ENCODE results near the gene ISG15.
"Not testable (repeated sequence)": the region's sequence is repeated elsewhere in the genome, so short reads cannot be mapped to it uniquely, and the experiment has no call there.

ISG15 gene

DNA sequence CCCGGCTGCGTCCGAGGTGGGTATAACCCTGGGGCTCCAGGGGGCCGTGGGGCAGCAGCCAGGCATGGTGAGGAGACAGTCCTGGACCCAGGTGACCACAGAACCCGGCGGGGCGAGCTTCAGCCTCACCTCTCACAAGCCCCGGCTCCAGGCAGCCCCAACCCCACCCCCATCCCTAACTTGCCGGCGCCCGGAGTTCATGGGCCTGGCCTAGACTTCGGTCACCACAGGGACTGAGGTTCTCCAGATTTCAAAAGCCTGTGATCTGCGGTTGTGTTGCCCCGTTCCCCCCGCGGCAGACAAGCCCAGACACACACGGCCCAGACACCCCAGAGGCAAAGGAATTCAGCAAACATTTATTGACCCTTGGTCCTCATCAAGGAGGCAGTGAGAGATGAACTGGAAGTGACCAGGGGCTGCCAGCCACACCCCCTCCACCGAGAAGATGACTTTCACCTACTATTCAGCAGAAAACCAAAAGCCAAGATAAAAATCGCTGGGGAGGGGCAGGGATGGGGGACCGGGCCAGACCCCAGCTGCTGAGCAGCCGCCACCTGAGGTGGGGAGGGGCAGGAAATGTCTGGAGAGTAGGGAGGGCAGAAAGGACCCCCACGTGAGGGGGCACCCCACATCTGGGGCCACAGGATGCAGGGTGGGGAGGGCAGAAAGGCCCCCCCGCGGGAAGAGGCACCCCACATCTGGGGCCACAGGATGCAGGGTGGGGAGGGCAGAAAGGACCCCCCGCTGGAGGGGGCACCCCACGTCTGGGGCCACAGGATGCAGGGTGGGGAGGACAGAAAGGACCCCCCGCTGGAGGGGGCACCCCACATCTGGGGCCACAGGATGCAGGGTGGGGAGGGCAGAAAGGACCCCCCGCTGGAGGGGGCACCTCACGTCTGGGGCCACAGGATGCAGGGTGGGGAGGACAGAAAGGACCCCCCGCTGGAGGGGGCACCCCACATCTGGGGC is 17.3 kb upstream of the ISG15 start:
- DNase-seq (ENCODE audit: low spot score) = no peak

- no peak for DNase-seq (ENCODE audit: low spot score)
Measured at GRCh38 chr1:996851-997712, 16.2 kb upstream of the ISG15 start.

DNA sequence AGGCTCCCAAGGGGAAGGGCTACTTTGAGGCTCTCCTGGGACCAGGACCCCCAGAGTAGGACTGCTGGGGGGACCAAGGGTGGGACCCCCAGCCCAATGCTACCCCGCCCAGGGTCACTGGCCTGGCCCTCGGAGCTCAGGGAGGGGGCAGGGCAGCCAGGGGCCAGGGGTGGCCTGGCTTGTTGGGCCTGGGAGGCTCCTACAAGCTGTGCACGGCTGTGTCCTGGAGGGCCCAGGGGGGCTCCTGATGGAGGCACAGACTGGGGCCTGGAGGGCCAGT is 15.6 kb upstream of the ISG15 start:
- no peak for DNase-seq (ENCODE audit: low spot score)

- DNase-seq (ENCODE audit: low spot score) = no peak
Measured at GRCh38 chr1:997993-998744, 15.1 kb upstream of the ISG15 start.

DNA sequence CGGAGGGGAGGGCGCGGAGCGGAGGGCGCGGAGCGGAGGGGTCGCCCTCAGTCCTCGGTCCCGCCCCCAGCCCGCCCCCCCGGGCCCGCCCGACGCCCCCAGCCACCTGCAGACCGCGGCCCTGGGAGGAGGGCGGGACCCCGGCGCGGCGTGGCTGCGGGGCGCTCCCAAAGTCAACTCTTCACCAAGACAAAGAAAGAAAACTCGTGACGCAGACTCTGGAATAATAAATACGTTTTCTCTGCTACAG is 14.6 kb upstream of the ISG15 start:
- DNase-seq (ENCODE audit: low spot score) = no peak

DNA sequence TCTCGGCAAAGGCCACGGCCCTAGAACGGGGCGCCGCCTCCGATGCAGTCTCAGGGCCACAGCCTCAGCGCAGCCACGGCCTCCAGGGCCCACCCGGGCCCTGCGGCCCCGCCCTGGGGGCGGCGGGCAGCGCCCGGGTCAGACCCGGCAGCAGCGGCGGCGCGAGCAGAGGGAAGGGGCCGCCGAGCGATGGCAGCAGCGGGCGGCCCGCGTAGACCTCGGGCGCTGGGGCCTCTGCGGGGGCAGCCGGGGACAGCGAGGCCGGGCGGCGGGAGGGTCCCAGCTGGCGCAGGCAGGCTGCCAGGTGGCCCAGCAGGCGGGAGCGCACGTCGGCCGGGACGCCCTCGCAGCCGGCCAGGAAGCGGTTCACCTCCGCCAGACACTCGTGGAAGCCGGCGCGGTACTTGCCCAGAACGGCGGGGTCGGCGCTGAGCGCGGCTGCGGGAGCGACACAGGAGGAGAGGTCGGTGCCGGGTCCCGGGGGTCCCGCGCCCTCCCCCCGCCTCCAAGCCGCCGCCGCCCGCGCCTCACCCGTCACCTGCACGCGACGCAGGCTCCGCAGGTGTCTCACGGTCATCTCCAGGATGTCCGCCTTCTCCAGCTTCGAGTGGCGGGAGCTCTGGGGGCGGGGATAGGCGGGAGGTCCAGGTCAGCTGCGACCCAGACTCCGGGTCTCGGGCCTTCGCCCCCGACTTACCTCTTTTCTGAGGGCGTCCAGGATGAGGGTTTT is 14.1 kb upstream of the ISG15 start:
- peak; percentile 12 for DNase-seq (ENCODE audit: low spot score)

DNA sequence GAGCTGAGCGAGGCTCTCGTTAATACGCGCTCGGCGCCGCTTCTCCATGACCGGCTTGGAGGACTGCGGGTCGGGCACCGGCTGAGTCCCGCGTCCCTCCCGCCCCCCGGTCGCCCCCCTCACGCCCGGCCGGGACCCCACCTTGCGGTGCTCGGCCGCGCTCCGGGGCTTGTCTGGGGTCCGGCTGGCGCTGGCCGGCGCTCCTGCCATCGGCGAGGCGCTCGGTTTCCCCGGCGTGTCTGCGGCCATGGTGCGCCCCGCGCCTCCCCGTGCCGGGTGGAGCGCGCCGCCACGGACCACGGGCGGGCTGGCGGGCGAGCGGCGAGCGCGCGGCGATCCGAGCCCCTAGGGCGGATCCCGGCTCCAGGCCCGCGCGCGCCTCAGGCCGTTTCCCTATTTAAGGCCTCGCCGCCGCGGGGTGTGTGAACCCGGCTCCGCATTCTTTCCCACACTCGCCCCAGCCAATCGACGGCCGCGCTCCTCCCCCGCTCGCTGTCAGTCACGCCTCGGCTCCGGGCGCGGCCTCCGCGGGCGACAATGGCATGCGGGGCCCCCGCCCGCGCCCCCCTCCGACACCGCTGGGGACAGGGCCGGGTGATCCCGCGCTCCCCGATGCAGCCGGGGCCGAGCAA is 13.5 kb upstream of the ISG15 start, which contains the start of gene HES4:
TSS of gene HES4 (minus strand) at position 373 of the 632 bp plus-strand sequence. CDS start at position 249, 124 bp downstream.
- peak; percentile 51 for DNase-seq (ENCODE audit: low spot score)

GRCh38 chr1:1000357-1001056 is 12.8 kb upstream of the ISG15 start:
- peak; percentile 58 for DNase-seq (ENCODE audit: low spot score)

DNA sequence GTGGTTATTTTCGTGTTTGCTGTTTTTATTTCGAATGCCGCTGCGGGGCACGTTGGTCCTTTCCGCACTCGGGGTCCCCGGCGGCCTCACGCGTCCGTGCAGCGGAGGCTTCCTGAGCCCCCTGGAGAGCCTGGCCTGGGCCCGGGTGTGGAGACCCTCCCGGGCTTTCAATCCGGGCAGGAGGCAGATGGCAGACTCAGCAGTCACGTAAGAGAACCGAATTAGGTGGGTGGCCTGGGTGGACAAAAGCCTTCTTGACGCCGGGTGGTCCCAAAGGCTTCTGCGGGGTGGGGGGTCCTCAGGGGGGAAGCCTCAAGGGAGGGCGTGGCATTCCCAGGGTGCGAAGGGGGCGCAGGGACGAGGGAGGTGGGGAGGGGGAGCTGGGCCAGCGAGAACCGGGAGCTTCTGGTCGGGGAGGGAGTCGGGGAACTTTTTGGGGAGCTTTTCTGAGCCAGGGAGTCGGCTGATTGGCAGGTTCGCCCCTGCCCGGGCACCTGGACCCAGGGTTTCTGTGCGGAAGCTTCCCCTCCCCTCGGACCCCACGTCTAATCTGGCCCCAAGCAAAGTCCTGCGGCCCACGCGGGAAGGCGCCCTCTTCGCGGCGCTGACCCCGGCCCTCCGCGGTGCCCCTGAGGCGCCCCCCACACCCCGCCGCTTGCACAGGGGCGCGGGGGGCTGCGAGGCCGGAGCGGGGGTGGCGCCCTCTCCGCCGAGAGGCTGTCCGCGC is 12.1 kb upstream of the ISG15 start:
- no peak for DNase-seq (ENCODE audit: low spot score)

GRCh38 chr1:1003618-1004419 is 9.5 kb upstream of the ISG15 start:
- DNase-seq (ENCODE audit: low spot score) = no peak

DNA sequence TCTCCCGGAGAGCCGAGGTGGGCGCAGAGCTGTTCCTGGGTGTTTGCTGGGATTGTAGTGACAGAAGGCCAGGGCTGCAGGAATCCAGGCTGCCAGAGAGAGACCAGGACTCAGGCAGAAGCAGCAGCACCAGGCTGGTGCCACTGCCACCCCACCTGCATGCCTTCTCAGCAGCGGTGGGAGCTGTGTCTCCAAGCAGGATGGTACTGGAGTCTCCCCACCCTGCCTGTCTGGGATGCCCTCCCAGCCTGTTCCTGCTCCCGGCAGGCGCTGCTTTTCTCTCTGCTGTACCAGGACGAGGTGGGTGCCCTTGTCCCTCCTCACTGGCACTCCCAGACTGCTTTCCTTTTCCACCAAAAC is 8.9 kb upstream of the ISG15 start:
- DNase-seq (ENCODE audit: low spot score) = no peak

DNA sequence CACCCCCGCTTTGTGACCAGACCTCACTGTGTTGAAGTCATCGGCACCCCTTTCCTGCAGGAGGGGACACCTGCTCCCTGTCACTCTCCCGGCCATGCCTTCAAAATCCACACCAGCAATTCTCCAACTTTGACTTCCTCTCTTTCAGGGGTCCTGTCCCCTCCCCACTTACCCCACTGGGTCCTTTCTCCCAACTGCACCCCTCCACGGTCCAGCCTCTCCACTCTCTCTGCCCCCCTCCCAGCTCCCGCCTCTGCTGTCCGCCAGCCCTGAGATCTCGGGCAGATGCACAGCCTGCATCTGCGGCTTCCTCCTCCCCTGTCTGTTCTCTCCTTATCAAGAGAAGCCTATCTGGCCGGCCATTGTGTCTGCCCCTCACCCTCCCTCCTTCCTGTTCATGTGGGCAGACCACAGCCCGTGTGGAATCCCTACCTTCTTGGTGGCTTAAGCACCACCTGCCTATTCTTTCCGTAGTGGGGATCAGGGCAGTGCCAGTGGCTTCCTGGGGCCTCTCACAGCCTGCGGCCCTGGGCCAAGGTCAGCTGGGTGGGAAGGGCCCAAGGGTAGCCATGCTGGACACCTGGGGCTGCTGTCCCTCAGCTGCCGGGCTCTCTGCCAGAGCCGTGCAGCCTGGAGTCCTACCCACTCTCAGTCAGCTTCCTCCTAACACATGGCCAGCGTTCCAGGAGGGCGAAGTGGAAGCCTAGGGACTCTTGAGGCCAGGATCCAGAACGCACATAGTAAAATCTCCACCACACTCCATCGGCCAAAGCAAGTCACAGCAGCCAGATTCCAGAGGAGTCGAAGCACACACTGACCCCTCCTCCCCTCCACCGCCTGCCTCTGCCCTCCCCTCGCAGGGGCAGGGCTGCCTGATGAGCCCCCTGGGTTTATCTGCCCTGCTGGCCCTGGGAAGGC is 8.3 kb upstream of the ISG15 start:
- DNase-seq (ENCODE audit: low spot score) = no peak

- no peak for DNase-seq (ENCODE audit: low spot score)
Measured at GRCh38 chr1:1005774-1006304, 7.5 kb upstream of the ISG15 start.

DNA sequence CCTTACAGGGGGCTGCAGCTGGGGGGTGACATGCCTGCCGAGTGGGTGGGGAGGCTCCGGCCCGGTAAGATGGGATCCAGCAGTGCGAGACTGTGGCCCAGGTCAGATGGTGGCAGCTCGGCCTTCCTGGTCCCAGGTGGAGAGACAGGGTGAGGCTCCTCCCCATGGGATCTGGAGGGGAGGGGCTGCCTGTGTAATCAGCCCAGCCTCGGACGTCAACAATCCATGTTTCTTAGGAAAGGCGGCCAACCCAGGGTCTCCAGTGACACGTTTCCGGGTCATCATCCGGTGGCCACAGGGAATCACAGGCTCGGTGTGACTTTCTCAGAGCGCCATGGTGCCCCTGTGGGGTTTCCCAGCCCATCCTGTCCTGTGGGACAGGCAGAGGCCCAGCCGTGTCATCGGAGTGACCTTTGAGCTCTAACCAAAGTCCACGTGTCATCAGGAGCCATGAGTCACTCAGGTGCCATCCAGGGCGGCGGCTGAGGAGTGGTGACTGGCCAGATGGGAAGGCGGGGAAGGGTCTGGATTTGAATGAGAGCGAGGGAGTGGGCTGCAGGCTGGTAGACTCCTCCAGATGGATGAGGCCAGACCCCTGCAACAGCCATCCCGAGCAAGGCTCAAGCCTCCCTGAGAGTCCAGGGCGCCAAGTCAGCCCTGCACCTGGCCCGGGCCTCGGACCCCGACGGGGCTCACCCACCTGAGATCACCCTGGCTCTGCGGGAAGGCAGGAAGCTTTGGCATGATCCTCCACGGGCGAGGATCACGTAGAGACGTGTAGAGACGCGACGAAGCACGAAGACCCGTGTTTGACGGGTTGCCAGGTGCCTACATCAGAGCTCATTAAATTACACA is 6.8 kb upstream of the ISG15 start:
- no peak for DNase-seq (ENCODE audit: low spot score)

DNA sequence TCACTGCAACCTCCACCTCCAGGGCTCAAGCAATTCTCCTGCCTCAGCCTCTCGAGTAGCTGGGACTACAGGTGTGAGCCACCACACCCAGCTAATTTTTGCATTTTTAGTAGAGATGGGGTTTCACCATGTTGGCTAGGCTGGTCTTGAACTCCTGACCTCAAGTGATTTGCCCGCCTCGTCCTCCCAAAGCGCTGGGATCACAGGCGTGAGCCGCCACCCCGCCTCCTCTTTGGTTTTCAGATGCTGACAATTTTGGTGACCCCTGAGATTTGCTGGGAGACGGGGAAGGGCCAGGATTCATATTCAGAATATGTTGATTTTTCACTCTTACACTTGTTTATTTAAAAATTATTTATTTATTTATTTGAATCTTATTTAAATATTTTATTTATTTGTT is 3.2 kb upstream of the ISG15 start:
- not testable (repeated sequence) for DNase-seq (ENCODE audit: low spot score)

- no peak for DNase-seq (ENCODE audit: low spot score)
Measured at GRCh38 chr1:1011396-1011949, 1.8 kb upstream of the ISG15 start.

GRCh38 chr1:1012736-1013104 is 577 bp upstream of the ISG15 start:
- not testable (repeated sequence) for DNase-seq (ENCODE audit: low spot score)
